ENCODE data around the gene LRRC8B.

LRRC8B gene

DNA sequence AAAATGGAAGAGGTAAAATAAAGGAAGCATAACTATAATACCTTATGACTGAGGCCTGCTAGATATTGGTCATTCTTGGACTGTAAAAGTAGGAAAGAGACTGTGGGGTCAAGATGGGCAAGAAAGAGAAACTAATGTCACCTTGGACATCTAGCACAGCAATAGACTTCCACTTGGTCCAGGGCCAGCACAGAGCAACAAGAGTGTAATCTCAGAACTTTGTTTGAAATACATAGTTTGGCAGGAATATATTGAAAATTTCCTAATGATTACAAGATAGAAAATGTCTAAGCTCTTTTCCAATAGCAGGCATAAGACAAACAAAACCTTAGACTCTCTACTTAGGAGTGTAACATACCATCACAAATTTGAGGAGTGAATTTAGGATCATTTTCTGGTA lies 112.9 kb downstream of the LRRC8B start:
- DNase-seq, result no peak

DNA sequence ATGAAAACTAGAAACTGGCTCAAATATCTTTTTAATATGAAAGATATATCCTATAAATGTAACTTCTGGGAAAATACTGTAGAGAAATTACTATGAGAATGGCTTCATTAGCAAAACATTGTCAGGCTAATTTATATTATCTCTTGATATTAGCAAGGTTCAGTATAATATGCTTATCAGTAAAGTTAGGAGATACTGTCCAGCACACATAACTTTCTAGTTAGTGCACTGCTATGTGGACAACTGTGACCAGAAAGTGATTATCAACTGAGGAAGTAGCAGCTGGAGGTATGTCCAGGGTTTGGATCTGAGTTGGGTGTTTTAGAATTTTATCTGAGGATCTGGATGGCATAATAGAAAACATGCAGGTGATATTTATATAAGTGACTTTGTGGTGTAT lies 115.8 kb downstream of the LRRC8B start:
- DNase-seq, result no peak

DNA sequence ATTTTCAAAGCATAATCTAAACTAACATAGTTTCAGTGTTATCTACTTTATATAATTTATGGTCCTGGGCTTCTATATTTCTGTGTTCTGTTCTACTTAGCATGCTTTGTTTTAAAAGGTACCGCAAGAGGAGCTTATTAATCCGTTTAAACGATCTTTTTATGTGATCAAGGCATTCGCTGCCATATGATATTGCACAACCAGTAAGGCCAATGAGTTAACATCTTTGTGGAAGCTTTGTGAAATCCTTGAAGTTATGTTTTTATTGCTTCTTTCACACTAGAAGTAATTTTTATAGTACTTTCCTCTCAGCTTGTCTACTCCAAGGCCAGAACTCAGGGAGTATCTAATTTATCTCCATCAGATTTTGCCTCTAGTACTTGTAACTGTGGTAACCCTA lies 117.2 kb downstream of the LRRC8B start:
- DNase-seq, result no peak

DNA sequence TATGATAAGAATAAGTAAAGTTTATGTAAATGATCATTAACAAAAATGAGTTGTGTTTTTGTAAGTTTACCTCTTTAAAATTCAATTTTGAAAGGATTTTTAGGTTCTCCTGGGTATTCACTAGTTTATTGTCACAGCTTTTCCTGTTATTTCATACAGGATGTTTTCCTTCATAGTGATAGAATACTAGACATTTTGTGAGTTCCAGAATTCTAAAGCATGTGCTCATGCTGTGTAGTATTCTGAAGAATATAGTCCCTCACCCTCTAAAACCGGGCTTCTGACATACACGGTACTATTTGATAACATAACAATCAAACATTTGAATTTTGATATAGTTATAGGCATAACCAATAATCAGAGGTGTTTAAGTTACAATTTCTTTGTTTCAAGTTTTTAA lies 118.9 kb downstream of the LRRC8B start:
- DNase-seq, result no peak

DNA sequence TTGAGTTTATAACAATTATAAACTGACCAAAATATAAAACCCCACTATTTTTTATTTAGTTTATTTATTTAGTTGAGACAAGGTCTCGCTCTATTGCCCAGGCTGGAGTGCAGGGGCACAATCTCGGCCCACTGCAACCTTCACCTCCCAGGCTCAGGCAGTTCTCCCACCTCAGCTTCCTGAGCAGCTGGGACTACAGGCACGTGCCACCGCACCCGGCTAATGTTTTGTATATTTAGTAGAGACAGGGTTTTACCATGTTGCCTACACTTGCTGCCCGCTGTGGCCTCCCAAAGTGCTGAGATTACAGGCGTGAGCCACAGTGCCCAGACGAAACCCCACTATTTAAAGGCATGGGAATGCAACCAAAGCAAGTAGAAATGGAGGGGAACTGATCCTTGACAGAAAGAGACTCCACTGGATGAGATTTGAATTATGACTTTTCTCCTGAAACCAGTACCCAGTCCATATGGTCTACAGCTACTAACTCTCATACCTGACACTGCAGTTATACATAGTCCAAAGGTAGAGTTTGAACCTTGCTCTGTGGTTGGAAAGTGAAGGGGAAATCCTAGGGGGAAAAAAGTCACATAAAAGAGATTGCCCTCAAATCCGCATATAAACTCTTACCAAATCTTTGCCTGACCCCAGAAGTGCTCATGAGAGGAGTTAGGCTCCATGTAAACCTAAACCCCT lies 119.6 kb downstream of the LRRC8B start:
- DNase-seq, result no peak

DNA sequence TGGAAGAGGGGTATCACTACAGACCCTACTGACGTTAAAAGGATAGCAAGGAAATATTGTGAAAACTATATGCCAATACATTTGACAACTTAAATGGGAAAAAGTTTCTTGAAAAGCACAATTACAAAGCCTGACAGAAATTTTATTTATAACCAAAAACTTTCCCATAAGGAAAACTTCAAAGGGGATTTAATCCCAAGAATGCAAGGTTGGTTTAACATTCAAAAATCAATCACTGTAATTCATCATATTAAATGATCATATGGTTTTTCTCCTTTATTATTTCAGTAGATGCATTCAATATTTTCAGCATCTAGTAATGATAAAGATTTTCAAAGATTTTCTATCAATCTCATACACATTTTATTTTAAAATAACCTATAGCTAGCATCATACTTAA lies 121.6 kb downstream of the LRRC8B start:
- no peak for DNase-seq
